SK-N-SH (cell line): Measurements from ENCODE around the gene TMTC2. TPM values are rescaled to one million over a fixed set of nuclear protein-coding genes. Genes with fewer than 3 reads are reported as not detected.

Experiments
- CTCF ChIA-PET: fragments of 300-600, 350-600 bp; formaldehyde crosslinking; extraction: SDS; loops from one replicate; lab custom pipeline; 2021; lab: Yijun Ruan, JAX
- POLR2A ChIA-PET: fragments of 350-600 bp; sonication (Branson Sonifier 250); formaldehyde crosslinking; extraction: SDS; loops from one replicate; lab custom pipeline; 2020; ENCODE audit warnings: antibody characterized with exemption, inconsistent platforms; lab: Yijun Ruan, JAX
- DNase-seq: peaks from one replicate; pipeline ENCODE4 v3.0.0; 2012
- H2AFZ ChIP-seq: fragments of 200-600 bp; sonication (generic); 2 replicates; pipeline ENCODE4 v1.8.1; 2016; ENCODE audit warnings: antibody characterized with exemption, mild to moderate bottlenecking, low read depth
- H3F3A ChIP-seq: fragments of 200-600 bp; sonication (generic); replicated peaks from 2 replicates; pipeline ENCODE3; 2016; ENCODE audit warnings: antibody characterized with exemption, mild to moderate bottlenecking; ENCODE audit not compliant: insufficient read depth
- H3K27ac ChIP-seq, 2 experiments: fragments of 200-500 bp in 1 of 2; fragments of 200-600 bp in 1 of 2; sonication (Bioruptor generic) in 1 of 2; sonication (generic), shearing (Covaris generic) in 1 of 2; 2 replicates each; pipeline versions ENCODE4 v1.5.1 to v1.6.1; 2014 to 2016; ENCODE audit warnings: low read depth in 2 of 2, inconsistent platforms in 1 of 2, low read length in 1 of 2, mild to moderate bottlenecking in 1 of 2, mixed read lengths in 1 of 2
- H3K27me3 ChIP-seq: fragments of 200-600 bp; sonication (generic), shearing (Covaris generic); 2 replicates; pipeline ENCODE4 v1.6.1; 2016; ENCODE audit warnings: mixed run types; ENCODE audit not compliant: insufficient read depth
- H3K36me3 ChIP-seq, 2 experiments: fragments of 200-500 bp in 1 of 2; fragments of 200-600 bp in 1 of 2; sonication (Bioruptor generic) in 1 of 2; sonication (generic) in 1 of 2; replicated peaks in 1 of 2; 2 replicates each; pipeline versions ENCODE3 to v1.5.1; 2014 to 2016; ENCODE audit warnings: low read length in 1 of 2, mild to moderate bottlenecking in 1 of 2; ENCODE audit not compliant: insufficient read depth in 2 of 2, control insufficient read depth in 1 of 2
- H3K4me1 ChIP-seq, 2 experiments: fragments of 200-500 bp in 1 of 2; fragments of 200-600 bp in 1 of 2; sonication (Bioruptor generic) in 1 of 2; sonication (generic), shearing (Covaris generic) in 1 of 2; 2 replicates each; pipeline versions ENCODE4 v1.5.1 to v1.6.1; 2014 to 2016; ENCODE audit warnings: low read depth in 1 of 2, low read length in 1 of 2, mixed run types in 1 of 2; ENCODE audit not compliant: insufficient read depth in 2 of 2, control insufficient read depth in 1 of 2
- H3K4me2 ChIP-seq: fragments of 200-600 bp; sonication (generic), shearing (Covaris generic); 2 replicates; pipeline ENCODE4 v1.6.1; 2017; ENCODE audit warnings: mixed run types
- H3K4me3 ChIP-seq, 2 experiments: fragments of 200-500 bp in 1 of 2; fragments of 200-600 bp in 1 of 2; sonication (Bioruptor generic) in 1 of 2; sonication (generic), shearing (Covaris generic) in 1 of 2; 2 replicates each; pipeline versions ENCODE4 v1.5.1 to v1.8.1; 2014 to 2016; ENCODE audit warnings: low read depth in 2 of 2, inconsistent platforms in 1 of 2, low read length in 1 of 2, mild to moderate bottlenecking in 1 of 2, mixed read lengths in 1 of 2, moderate library complexity in 1 of 2
- H3K79me2 ChIP-seq: fragments of 200-600 bp; sonication (generic); 2 replicates; pipeline ENCODE4 v1.8.1; 2017; ENCODE audit warnings: mild to moderate bottlenecking; ENCODE audit not compliant: insufficient read depth
- H3K9ac ChIP-seq: fragments of 200-600 bp; sonication (generic); 2 replicates; pipeline ENCODE4 v1.6.1; 2017; ENCODE audit warnings: mixed run types
- H3K9me2 ChIP-seq: fragments of 200-600 bp; sonication (generic); 2 replicates; pipeline ENCODE4 v1.6.1; 2017; ENCODE audit warnings: mixed run types
- H3K9me3 ChIP-seq: fragments of 200-600 bp; sonication (generic); 2 replicates; pipeline ENCODE4 v1.6.1; 2017; ENCODE audit warnings: mixed run types, mild to moderate bottlenecking, moderate library complexity
- H4K20me1 ChIP-seq: fragments of 200-600 bp; sonication (generic); 2 replicates; pipeline ENCODE4 v1.6.1; 2017; ENCODE audit warnings: mild to moderate bottlenecking, mixed run types; ENCODE audit not compliant: insufficient read depth
- CHD2 ChIP-seq: fragments of 150-350 bp; IDR thresholded peaks from 2 replicates; pipeline ENCODE4 v1.6.1; 2018; ENCODE audit warnings: low read length; ENCODE audit not compliant: partially characterized antibody
- ELF1 ChIP-seq: IDR thresholded peaks from 2 replicates; pipeline ENCODE4 v1.4.0; 2012
- EP300 ChIP-seq, 2 experiments: IDR thresholded peaks; 2 replicates each; pipeline versions ENCODE4 v1.4.0 to v1.6.1; 2012; ENCODE audit warnings: borderline replicate concordance in 1 of 2, low read depth in 1 of 2, low read length in 1 of 2
- FOXM1 ChIP-seq: IDR thresholded peaks from 2 replicates; pipeline ENCODE4 v1.4.0; 2012; ENCODE audit warnings: low read depth, mild to moderate bottlenecking
- MAX ChIP-seq: IDR thresholded peaks from 2 replicates; pipeline ENCODE4 v1.4.0; 2012; ENCODE audit warnings: low read depth
- MEF2A ChIP-seq: IDR thresholded peaks from 2 replicates; pipeline ENCODE4 v1.4.0; 2012; ENCODE audit warnings: low read depth, borderline replicate concordance
- MXI1 ChIP-seq: IDR thresholded peaks from 2 replicates; pipeline ENCODE4 v1.6.1; 2012; ENCODE audit warnings: mild to moderate bottlenecking, low read depth, low read length, improper control_type of control experiment
- NRF1 ChIP-seq: IDR thresholded peaks from 2 replicates; pipeline ENCODE4 v1.6.1; 2012; ENCODE audit warnings: low read depth, mild to moderate bottlenecking, low read length
- RAD21 ChIP-seq: IDR thresholded peaks from 2 replicates; pipeline ENCODE4 v1.6.1; 2012; ENCODE audit warnings: mild to moderate bottlenecking, low read length
- RFX5 ChIP-seq: IDR thresholded peaks from 2 replicates; pipeline ENCODE4 v1.6.1; 2012; ENCODE audit warnings: mild to moderate bottlenecking, improper control_type of control experiment, low read length
- RXRA ChIP-seq: IDR thresholded peaks from 2 replicates; pipeline ENCODE4 v1.4.0; 2012; ENCODE audit warnings: low read depth, mild to moderate bottlenecking, borderline replicate concordance
- SIN3A ChIP-seq: IDR thresholded peaks from 2 replicates; pipeline ENCODE4 v1.6.1; 2012; ENCODE audit warnings: low read depth, mild to moderate bottlenecking, low read length, moderate library complexity, borderline replicate concordance
- TAF1 ChIP-seq: IDR thresholded peaks from 2 replicates; pipeline ENCODE4 v1.6.1; 2012; ENCODE audit warnings: low read depth, mild to moderate bottlenecking, low read length, moderate library complexity, borderline replicate concordance
- WGBS: methylation state at CpG from one replicate; pipeline ENCODE4 v1.1.6; 2017; ENCODE audit warnings: low lambda C conversion rate; 5-methylcytosine and 5-hydroxymethylcytosine counted together
- polyA plus RNA-seq, 3 experiments: library from polyadenylated mRNA; depleted of rRNA; stranded (reverse); fragments of >200 nt; gene quantifications; 2 replicates each; pipeline ENCODE4 v1.2.3, GENCODE V29; 2012
- TF ChIP-seq, protein P1 (sequence below): fragments of 150-350 bp; IDR thresholded peaks from 2 replicates; pipeline ENCODE4 v1.6.1; 2017; ENCODE audit warnings: antibody characterized with exemption, low read length, low read depth, borderline replicate concordance

The TMTC2 gene
- polyA plus RNA-seq, 1 of the 3 experiments (the other 2 are of a cell fraction), result 4.1 TPM

GRCh38 chr12:83102499-83102898 is 415.8 kb downstream of the TMTC2 start:
- TF ChIP-seq MEF2A (no peak), FOXM1 (no peak), RFX5 (no peak), SIN3A (no peak), RAD21 (no peak), TAF1 (no peak), CHD2 (no peak), RXRA (no peak), MAX (no peak), EP300 (IDR thresholded peaks at IDR 0.05; ENCODE audit: borderline replicate concordance in 1 of 2, low read depth in 1 of 2, low read length in 1 of 2) (no peak), ELF1 (no peak)
- TF ChIP-seq, protein P1, sequence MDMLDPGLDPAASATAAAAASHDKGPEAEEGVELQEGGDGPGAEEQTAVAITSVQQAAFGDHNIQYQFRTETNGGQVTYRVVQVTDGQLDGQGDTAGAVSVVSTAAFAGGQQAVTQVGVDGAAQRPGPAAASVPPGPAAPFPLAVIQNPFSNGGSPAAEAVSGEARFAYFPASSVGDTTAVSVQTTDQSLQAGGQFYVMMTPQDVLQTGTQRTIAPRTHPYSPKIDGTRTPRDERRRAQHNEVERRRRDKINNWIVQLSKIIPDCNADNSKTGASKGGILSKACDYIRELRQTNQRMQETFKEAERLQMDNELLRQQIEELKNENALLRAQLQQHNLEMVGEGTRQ, result no peak
- TF ChIP-seq, all 33 proteins: peak for 0
- Histone ChIP-seq H3K36me3 (no peaks in the 10 kb centered on the region), H3K4me1 (no peaks in the 10 kb centered on the region; a peak in 2 of 4 replicates), H3K9ac (no peak overlapping the region), H3K4me3 (no peak overlapping the region), H3K9me3 (no peaks in the 10 kb centered on the region), H3K27me3 (no peaks in the 10 kb centered on the region), H2AFZ (no peak overlapping the region), H3K9me2 (no peaks in the 10 kb centered on the region), H3K79me2 (no peaks in the 10 kb centered on the region), H3K4me2 (no peak overlapping the region), H3K27ac (no peak overlapping the region), H4K20me1 (no peaks in the 10 kb centered on the region), H3F3A (no peaks in the 10 kb centered on the region)
- WGBS, result 64% methylated on average over 2 of the region's 2 CpGs
- no peak for DNase-seq
- CTCF ChIA-PET, result no interaction called here
- POLR2A ChIA-PET, result no interaction called here

DNA sequence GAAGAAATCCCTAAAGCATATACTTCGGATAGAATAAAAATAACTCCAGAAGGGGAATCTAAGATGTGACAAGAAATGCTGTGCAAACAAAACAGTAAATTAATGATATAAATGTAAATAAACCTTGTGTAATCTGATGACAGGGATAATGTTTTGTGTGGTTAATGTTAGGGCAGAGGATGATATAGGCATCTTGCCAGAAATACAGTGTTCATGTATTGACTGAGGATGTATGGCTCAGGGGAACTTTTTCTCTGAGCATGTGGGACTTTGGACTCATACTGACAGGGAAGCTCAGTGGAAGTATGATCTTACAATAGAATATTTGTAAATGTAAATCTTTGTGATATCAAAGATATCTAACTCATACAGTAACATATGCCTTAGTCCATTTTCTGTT is 420.2 kb downstream of the TMTC2 start:
- Histone ChIP-seq H3K9ac (no peak overlapping the region), H3K9me3 (no peaks in the 10 kb centered on the region), H3K4me2 (no peak overlapping the region), H3F3A (no peaks in the 10 kb centered on the region), H3K27me3 (no peaks in the 10 kb centered on the region), H3K79me2 (no peaks in the 10 kb centered on the region), H2AFZ (no peak overlapping the region), H3K27ac (no peak overlapping the region), H3K36me3 (no peaks in the 10 kb centered on the region), H3K4me1 (no peaks in the 10 kb centered on the region), H4K20me1 (no peaks in the 10 kb centered on the region), H3K9me2 (no peaks in the 10 kb centered on the region), H3K4me3 (no peak overlapping the region)
- TF ChIP-seq TAF1 (no peak), RFX5 (no peak), MXI1 (no peak), MAX (no peak), NRF1 (no peak)
- TF ChIP-seq, protein P1, result no peak
- 78% methylated on average over 1 of the region's 1 CpG for WGBS
- ChIA-PET CTCF (no interaction called here), POLR2A (no interaction called here)
- no peak for DNase-seq
